BJ (cell line): ENCODE data around the gene TUBB6. TPM values are rescaled to one million over a fixed set of nuclear protein-coding genes. Genes with fewer than 3 reads are reported as not detected.

ENCODE experiments used
- CTCF ChIA-PET: fragments of 350-600 bp; formaldehyde crosslinking; extraction: SDS; loops from one replicate; lab custom pipeline; 2021; ENCODE audit warnings: antibody characterized with exemption, inconsistent platforms; lab: Yijun Ruan, JAX
- POLR2A ChIA-PET: fragments of 300-600 bp; sonication (Branson Sonifier 250); formaldehyde crosslinking; extraction: SDS; loops from one replicate; lab custom pipeline; 2021; ENCODE audit warnings: antibody characterized with exemption; lab: Charles Lee
- DNase-seq: peaks from one replicate; pipeline ENCODE4 v3.0.0-alpha.2; 2011; ENCODE audit warnings: low read depth
- H3K27me3 ChIP-seq: 2 replicates; pipeline ENCODE4 v1.6.0; 2011; ENCODE audit warnings: low read length; ENCODE audit not compliant: control insufficient read depth, insufficient read depth
- H3K36me3 ChIP-seq: 2 replicates; pipeline ENCODE4 v1.5.1; 2011; ENCODE audit warnings: low read length; ENCODE audit not compliant: control insufficient read depth, insufficient read depth
- H3K4me3 ChIP-seq: 2 replicates; pipeline ENCODE4 v1.5.1; 2011; ENCODE audit warnings: low read depth, mild to moderate bottlenecking, control low read depth, low read length
- polyA plus RNA-seq: library from polyadenylated mRNA; depleted of rRNA; stranded (reverse); fragments of >200 nt; gene quantifications from 2 replicates; pipeline ENCODE4 v1.2.3, GENCODE V29; 2011
- TF ChIP-seq, protein P1 (sequence below): IDR thresholded peaks from 2 replicates; pipeline ENCODE4 v1.5.1; 2011; ENCODE audit warnings: low read depth, mild to moderate bottlenecking, control low read depth, inconsistent platforms, low read length, moderate library complexity; ENCODE audit not compliant: insufficient read depth

Gene TUBB6
- polyA plus RNA-seq, 1 experiment = 765 TPM

- TF ChIP-seq, protein P1, sequence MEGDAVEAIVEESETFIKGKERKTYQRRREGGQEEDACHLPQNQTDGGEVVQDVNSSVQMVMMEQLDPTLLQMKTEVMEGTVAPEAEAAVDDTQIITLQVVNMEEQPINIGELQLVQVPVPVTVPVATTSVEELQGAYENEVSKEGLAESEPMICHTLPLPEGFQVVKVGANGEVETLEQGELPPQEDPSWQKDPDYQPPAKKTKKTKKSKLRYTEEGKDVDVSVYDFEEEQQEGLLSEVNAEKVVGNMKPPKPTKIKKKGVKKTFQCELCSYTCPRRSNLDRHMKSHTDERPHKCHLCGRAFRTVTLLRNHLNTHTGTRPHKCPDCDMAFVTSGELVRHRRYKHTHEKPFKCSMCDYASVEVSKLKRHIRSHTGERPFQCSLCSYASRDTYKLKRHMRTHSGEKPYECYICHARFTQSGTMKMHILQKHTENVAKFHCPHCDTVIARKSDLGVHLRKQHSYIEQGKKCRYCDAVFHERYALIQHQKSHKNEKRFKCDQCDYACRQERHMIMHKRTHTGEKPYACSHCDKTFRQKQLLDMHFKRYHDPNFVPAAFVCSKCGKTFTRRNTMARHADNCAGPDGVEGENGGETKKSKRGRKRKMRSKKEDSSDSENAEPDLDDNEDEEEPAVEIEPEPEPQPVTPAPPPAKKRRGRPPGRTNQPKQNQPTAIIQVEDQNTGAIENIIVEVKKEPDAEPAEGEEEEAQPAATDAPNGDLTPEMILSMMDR = no peak
- Histone ChIP-seq H3K36me3 (no peaks in the 10 kb centered on the region), H3K4me3 (no peak overlapping the region), H3K27me3 (no peaks in the 10 kb centered on the region)
- CTCF ChIA-PET = interaction anchor here (0.8 to 2.0 kb wide), 3 partner anchors 9 to 45 kb away, joined by 3 to 9 read pairs (median 3); no protein-coding TSS in a partner anchor
- DNase-seq = no peak
- POLR2A ChIA-PET = no interaction called here
These were observed 18.0 kb upstream of the TUBB6 start for GRCh38 chr18:12290086-12290485.

- TF ChIP-seq, protein P1 = no peak
- Histone ChIP-seq H3K4me3 (no peak overlapping the region), H3K36me3 (no peaks in the 10 kb centered on the region), H3K27me3 (no peaks in the 10 kb centered on the region)
- POLR2A ChIA-PET = no interaction called here
- DNase-seq = no peak
- CTCF ChIA-PET = interaction anchor here (0.6 to 2.2 kb wide), 2 partner anchors 20 to 23 kb away, joined by 3 to 5 read pairs; no protein-coding TSS in a partner anchor
These were observed 16.9 kb upstream of the TUBB6 start for GRCh38 chr18:12291161-12291560.

DNA sequence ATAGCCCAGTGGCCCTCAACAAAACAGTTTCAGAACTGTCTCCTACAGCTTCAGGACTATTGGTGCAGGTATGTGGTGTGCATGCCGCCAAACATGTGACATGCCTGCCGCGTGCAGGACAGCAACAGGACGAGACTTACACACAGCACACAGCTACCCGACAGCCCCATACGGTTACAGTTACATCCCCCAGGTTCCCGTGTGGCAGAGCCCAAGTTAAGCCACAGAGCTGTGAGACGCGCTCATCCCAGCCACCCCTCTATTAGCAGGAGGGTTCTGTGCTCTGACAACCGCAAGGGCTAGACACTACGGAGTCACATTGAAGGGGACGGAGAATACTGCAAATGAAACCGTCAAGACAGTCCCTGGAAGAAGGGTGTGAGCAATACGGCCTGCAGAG lies 16.4 kb upstream of the TUBB6 start:
- Histone ChIP-seq H3K27me3 (no peaks in the 10 kb centered on the region), H3K36me3 (no peaks in the 10 kb centered on the region), H3K4me3 (no peak overlapping the region)
- TF ChIP-seq, protein P1 = no peak
- DNase-seq = no peak
- ChIA-PET CTCF (interaction anchor here (0.7 to 2.2 kb wide), 2 partner anchors 14 to 20 kb away, joined by 3 to 5 read pairs; no protein-coding TSS in a partner anchor), POLR2A (no interaction called here)

DNA sequence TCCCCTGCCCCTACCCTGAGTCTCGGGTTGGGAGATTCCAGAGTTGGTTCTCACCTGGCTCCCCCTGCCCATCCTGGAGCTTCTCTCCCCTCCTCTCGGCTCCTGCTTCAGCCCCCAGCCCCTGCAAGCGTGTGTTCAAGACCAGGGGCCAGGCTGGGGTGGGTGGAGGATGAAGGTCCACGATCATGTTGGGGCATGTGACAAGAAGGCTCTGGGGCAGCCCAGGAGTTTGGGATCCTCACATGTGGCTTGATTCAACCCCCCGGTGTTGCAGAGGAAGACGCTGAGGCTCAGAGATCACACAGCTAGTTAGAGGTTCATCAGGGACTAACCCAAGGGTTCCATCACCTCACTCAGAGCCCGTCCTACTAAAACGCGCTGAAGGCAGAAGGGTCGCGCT lies 14.2 kb upstream of the TUBB6 start:
- no peak for DNase-seq
- H3K27me3 ChIP-seq = no peaks in the 10 kb centered on the region
- H3K36me3 ChIP-seq = no peaks in the 10 kb centered on the region
- CTCF ChIA-PET = no interaction called here
- POLR2A ChIA-PET = no interaction called here
- TF ChIP-seq, protein P1 = no peak
- no peak overlapping the region for H3K4me3 ChIP-seq

GRCh38 chr18:12295389-12296086 lies 12.5 kb upstream of the TUBB6 start:
- H3K27me3 ChIP-seq = no peaks in the 10 kb centered on the region
- H3K36me3 ChIP-seq = no peaks in the 10 kb centered on the region
- ChIA-PET POLR2A (interaction anchor here (0.6 to 0.7 kb wide), 3 partner anchors 12 to 82 kb away, joined by 3 to 6 read pairs (median 4); no protein-coding TSS in a partner anchor), CTCF (interaction anchor here (0.7 to 1.3 kb wide), 2 partner anchors 16 to 18 kb away, joined by 3 read pairs; no protein-coding TSS in a partner anchor)
- H3K4me3 ChIP-seq = no peak overlapping the region
- DNase-seq = no peak
- TF ChIP-seq, protein P1 = no peak
